Activated CD8-positive, alpha-beta T cell treated with anti-CD3 and anti-CD28 coated beads for 36 hours (primary cell): Measurements from ENCODE around the gene TAF11L14. TPM values are rescaled to one million over a fixed set of nuclear protein-coding genes. Genes with fewer than 3 reads are reported as not detected.
"Not testable (repeated sequence)": the region's sequence is repeated elsewhere in the genome, so short reads cannot be mapped to it uniquely, and the experiment has no call there.

Source experiments
- ATAC-seq: fragments of 200-7000 bp; cut with Tn5 transposase; one replicate; pipeline ENCODE4 v1.10.0; 2021; ENCODE audit warnings: mild to moderate bottlenecking, moderate library complexity
- CTCF ChIA-PET: fragments of 350-600 bp; sonication (Branson Sonifier 250); formaldehyde crosslinking; loops from one replicate; lab custom pipeline; 2021; ENCODE audit warnings: antibody characterized with exemption; lab: Charles Lee
- POLR2A ChIA-PET: fragments of 350-600 bp; sonication (Branson Sonifier 250); formaldehyde crosslinking; loops from one replicate; lab custom pipeline; 2021; ENCODE audit warnings: antibody characterized with exemption; lab: Charles Lee
- DNase-seq: peaks from one replicate; pipeline ENCODE4 v3.0.0-alpha.2; 2020
- H3K27ac Mint-ChIP-seq: one replicate; pipeline ENCODE4 v1.8.0; 2021; ENCODE audit warnings: mild to moderate bottlenecking, mixed read lengths
- H3K27me3 Mint-ChIP-seq: one replicate; pipeline ENCODE4 v1.8.0; 2021; ENCODE audit warnings: mixed read lengths
- H3K36me3 Mint-ChIP-seq: one replicate; pipeline ENCODE4 v1.8.0; 2021; ENCODE audit warnings: low read depth, mixed read lengths
- H3K4me1 Mint-ChIP-seq: one replicate; pipeline ENCODE4 v1.8.0; 2021; ENCODE audit warnings: low read depth, mixed read lengths
- H3K4me3 Mint-ChIP-seq: one replicate; pipeline ENCODE4 v1.8.0; 2021; ENCODE audit warnings: mild to moderate bottlenecking, moderate library complexity, mixed read lengths
- H3K9me3 Mint-ChIP-seq: one replicate; pipeline ENCODE4 v1.8.0; 2021; ENCODE audit warnings: mixed read lengths
- intact Hi-C: fragments of 100-400 bp; cut with micrococcal nuclease; formaldehyde crosslinking; loops from one replicate; pipeline ENCODE4 v1.10.0; 2022
- total RNA-seq, 2 experiments: library from RNA; stranded (reverse); gene quantifications; one replicate each; pipeline ENCODE4 v1.2.3, GENCODE V29; 2021
- TF ChIP-seq, protein P1 (sequence below): fragments of 200-600 bp; IDR thresholded peaks from one replicate; pipeline ENCODE4 v1.8.0; 2022; ENCODE audit warnings: antibody characterized with exemption, mild to moderate bottlenecking

The TAF11L14 gene
- total RNA-seq, 2 experiments from 2014 or later = not detected

DNA sequence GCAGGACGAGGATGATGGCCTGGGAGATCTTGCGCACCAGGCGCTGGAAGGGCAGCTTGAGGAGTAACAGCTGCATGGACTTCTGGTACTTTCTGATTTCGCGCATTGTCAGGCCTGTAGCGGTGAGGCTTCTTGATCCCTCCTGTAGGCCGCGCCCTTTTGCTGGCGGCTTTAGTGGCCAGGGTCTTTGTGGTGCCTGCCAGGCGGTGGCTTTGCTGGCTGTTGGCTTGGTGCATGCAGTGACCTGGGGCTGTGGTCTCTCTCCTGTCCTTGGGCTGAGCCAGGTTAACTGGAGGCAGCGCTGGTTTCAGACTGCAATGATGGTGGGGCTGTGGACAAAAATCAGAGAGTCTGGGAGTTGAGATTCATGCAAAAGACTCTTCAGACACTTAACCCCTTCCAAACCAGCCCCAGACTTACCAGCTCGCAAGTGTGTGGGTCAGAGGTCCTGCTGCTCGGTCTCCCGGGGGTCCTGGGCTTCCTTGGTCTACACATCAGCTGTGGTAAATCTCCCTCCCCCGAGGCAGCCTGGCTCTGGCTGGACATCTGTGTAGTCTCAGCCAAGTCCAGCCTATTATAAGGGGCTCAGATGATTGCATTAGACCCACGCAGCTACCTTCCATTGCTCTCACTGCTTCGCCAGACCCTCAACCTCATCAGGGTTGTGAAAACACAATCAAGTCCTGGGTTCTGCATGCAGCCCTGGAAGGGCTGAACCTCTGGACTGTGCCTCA is 19.2 kb upstream of the TAF11L14 start:
- H3K27ac Mint-ChIP-seq = no peak overlapping the region
- no peaks in the 10 kb centered on the region for H3K4me1 Mint-ChIP-seq
- peaks cover 3% of the 10 kb centered on the region for H3K9me3 Mint-ChIP-seq
- no peak overlapping the region for H3K4me3 Mint-ChIP-seq
- TF ChIP-seq, protein P1, sequence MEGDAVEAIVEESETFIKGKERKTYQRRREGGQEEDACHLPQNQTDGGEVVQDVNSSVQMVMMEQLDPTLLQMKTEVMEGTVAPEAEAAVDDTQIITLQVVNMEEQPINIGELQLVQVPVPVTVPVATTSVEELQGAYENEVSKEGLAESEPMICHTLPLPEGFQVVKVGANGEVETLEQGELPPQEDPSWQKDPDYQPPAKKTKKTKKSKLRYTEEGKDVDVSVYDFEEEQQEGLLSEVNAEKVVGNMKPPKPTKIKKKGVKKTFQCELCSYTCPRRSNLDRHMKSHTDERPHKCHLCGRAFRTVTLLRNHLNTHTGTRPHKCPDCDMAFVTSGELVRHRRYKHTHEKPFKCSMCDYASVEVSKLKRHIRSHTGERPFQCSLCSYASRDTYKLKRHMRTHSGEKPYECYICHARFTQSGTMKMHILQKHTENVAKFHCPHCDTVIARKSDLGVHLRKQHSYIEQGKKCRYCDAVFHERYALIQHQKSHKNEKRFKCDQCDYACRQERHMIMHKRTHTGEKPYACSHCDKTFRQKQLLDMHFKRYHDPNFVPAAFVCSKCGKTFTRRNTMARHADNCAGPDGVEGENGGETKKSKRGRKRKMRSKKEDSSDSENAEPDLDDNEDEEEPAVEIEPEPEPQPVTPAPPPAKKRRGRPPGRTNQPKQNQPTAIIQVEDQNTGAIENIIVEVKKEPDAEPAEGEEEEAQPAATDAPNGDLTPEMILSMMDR = no peak
- ChIA-PET POLR2A (no interaction called here), CTCF (no interaction called here)
- DNase-seq (no peak), ATAC-seq (no peak)
- no peaks in the 10 kb centered on the region for H3K36me3 Mint-ChIP-seq
- intact Hi-C loops = no loop called here
- no peaks in the 10 kb centered on the region for H3K27me3 Mint-ChIP-seq

DNA sequence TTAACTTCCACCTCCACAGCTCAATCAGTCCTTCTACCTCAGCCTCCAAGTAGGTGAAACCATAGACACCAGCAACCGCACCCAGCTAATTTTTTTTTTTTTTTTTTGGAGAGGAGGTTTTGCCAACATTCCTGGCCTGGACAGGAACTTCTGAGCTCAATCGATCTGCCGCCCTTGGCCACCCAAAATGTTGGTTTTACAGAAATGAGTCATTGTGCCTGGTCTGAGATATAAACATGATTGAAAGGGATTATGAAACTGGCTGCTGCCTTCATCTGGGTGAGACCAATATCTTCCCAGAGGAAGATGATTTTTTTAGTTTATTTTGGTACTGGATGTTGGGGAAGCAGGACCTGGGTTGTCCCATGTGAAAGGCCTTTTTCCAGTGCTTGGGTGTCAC is 14.9 kb upstream of the TAF11L14 start:
- ATAC-seq (no peak), DNase-seq (no peak)
- Mint-ChIP-seq H3K27me3 (no peaks in the 10 kb centered on the region), H3K9me3 (peaks cover 3% of the 10 kb centered on the region), H3K4me1 (no peaks in the 10 kb centered on the region), H3K36me3 (no peaks in the 10 kb centered on the region), H3K4me3 (no peak overlapping the region), H3K27ac (no peak overlapping the region)
- CTCF ChIA-PET = no interaction called here
- intact Hi-C loops = no loop called here
- TF ChIP-seq, protein P1 = no peak
- POLR2A ChIA-PET = no interaction called here

DNA sequence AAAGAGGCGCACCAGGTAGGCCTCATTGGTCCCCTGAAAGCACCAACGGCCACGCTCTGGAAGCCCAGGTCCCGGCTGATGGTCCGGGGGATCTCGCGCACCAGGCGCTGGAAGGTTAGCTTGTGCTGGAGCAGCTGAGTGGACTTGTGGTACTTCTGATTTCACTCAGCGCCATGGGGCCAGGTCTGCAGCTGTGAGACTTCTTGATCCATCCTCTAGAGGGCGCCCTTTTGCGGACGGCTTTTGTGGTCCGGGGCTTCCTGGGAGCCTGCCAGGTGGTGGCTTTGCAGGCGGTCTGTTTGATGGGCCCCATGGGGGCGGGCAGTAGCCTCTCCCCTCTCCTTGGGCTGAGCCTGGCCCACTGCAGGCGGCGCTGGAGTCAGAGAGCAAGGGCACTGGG is 13.6 kb upstream of the TAF11L14 start:
- intact Hi-C loops = no loop called here
- no peaks in the 10 kb centered on the region for H3K9me3 Mint-ChIP-seq

DNA sequence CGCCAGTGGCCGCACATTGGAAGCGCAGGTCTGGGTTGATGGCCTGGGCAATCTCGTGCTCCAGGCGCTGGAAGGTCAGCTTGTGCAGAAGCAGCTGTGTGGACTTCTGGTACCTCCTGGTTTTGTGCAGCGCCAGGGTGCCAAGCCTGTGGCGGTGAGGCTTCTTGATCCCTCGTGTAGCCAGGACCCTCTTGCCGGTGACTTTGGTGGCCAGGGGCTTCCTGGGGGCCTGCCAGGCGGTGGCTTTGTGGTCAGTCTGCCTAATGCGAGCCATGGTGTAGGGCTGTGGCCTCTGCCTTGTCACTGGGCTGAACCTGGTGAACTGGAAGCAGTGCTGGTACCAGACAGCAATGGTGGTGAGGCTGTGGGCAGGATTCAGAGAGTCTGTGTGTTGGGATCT is 8.6 kb upstream of the TAF11L14 start:
- Mint-ChIP-seq H3K36me3 (no peaks in the 10 kb centered on the region), H3K4me3 (no peak overlapping the region), H3K4me1 (no peaks in the 10 kb centered on the region), H3K27me3 (no peaks in the 10 kb centered on the region), H3K9me3 (peaks cover 3% of the 10 kb centered on the region), H3K27ac (no peak overlapping the region)
- ChIA-PET CTCF (no interaction called here), POLR2A (no interaction called here)
- DNase-seq (no peak), ATAC-seq (no peak)
- TF ChIP-seq, protein P1 = no peak
- intact Hi-C loops = no loop called here

More for the DNA sequence above, 13.6 kb upstream of the TAF11L14 start:
- Mint-ChIP-seq H3K27ac (no peak overlapping the region), H3K4me3 (no peak overlapping the region), H3K27me3 (no peaks in the 10 kb centered on the region), H3K4me1 (no peaks in the 10 kb centered on the region), H3K36me3 (no peaks in the 10 kb centered on the region)
- ChIA-PET POLR2A (no interaction called here), CTCF (no interaction called here)
- TF ChIP-seq, protein P1 = peak; percentile 15
- DNase-seq = no peak
- no peak for ATAC-seq

DNA sequence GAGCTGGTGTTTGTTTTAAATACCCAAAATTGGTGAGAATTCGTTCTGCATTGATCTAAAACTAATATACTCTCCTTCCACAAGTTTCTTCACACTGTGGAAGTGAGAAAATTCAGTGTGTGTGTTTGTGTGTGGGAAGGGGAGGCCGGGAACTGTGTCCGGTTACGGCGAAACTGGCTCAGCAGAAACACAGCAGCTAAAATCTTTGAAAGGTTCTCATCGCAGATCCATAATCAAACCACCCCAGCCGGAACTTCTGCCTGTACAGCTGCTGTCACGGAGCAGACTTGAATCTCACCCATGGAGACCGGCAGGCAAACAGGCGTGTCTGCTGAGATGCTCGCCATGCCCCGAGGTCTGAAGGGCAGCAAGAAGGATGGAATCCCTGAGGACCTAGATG is 2.5 kb upstream of the TAF11L14 start, which contains the start of gene TAF11L13:
TSS of gene TAF11L13 (plus strand) at position 301 of the 400 bp plus-strand sequence.
- H3K27me3 Mint-ChIP-seq, ATAC-seq, H3K27ac Mint-ChIP-seq, H3K4me1 Mint-ChIP-seq, CTCF ChIA-PET, H3K4me3 Mint-ChIP-seq, intact Hi-C loops, H3K36me3 Mint-ChIP-seq, POLR2A ChIA-PET, H3K9me3 Mint-ChIP-seq, DNase-seq: not testable (repeated sequence)

DNA sequence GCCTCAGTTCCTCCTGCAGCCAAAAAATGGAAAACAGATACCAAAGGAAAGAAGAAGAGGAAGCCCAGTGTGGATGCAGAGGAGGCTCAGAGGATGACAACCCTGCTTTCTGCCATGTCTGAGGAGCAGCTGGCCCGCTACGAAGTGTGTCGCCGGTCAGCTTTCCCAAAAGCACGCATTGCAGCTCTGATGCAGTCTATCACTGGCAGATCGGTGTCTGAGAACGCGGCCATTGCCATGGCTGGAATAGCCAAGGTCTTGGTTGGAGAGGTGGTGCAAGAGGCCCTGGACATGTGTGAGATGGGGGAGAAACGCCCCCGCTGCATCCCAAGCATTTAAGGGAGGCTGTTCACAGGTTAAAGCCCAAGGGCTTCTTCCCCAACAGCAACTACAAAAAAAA is 15.0 kb downstream of the TAF11L14 start:
- CTCF ChIA-PET = not testable (repeated sequence)

DNA sequence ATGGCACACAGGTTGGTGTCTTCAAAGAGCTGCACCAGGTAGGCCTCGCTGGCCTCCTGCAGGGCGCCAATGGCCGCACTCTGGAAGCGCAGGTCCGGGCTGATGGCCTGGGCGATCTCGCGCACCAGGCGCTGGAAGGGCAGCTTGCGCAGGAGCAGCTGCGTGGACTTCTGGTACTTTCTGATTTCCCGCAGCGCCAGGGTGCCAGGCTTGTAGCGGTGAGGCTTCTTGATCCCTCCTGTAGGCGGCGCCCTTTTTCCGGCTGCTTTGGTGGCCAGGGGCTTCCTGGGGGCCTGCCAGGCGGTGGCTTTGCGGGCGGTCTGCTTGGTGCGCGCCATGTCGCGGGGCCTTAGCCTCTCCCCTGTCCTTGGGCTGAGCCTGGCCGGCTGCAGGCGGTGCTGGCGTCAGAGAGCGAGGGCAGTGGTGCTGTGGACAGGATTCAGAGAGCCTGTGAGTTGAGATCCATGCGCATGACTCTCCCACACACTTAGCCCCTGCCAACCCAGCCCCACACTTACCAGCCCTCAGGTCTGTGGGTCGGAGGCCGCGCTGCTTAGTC is 21.0 kb downstream of the TAF11L14 start:
- intact Hi-C loops, H3K27ac Mint-ChIP-seq, POLR2A ChIA-PET, H3K4me1 Mint-ChIP-seq, H3K4me3 Mint-ChIP-seq, H3K27me3 Mint-ChIP-seq, DNase-seq, H3K36me3 Mint-ChIP-seq, ATAC-seq, CTCF ChIA-PET: not testable (repeated sequence)
- H3K9me3 Mint-ChIP-seq = peaks cover 16% of the 10 kb centered on the region

More for the DNA sequence above, 15.0 kb downstream of the TAF11L14 start:
- H3K36me3 Mint-ChIP-seq, ATAC-seq, H3K27ac Mint-ChIP-seq, intact Hi-C loops, H3K9me3 Mint-ChIP-seq, H3K4me3 Mint-ChIP-seq, DNase-seq, H3K4me1 Mint-ChIP-seq, POLR2A ChIA-PET, H3K27me3 Mint-ChIP-seq: not testable (repeated sequence)
